AG10803 (cell line): ENCODE measurements around the gene SATL1.

Experiments used
- DNase-seq: peaks from one replicate; pipeline ENCODE4 v3.0.0; 2010; ENCODE audit warnings: low read depth
- H3K4me3 ChIP-seq: 2 replicates; pipeline ENCODE4 v1.5.1; 2011; ENCODE audit warnings: mild to moderate bottlenecking, low read length, control low read depth
- CTCF ChIP-seq: conservative IDR thresholded peaks from 2 replicates; pipeline ENCODE4 v1.5.1; 2011; ENCODE audit warnings: mild to moderate bottlenecking, low read length, control low read depth, inconsistent platforms

The SATL1 gene

GRCh38 chrX:85221361-85221760 is 22.2 kb downstream of the SATL1 start:
- TF ChIP-seq CTCF: no peak
- no peak overlapping the region for H3K4me3 ChIP-seq
- no peak for DNase-seq

GRCh38 chrX:85215946-85216345 is 27.6 kb downstream of the SATL1 start:
- no peak for DNase-seq
- TF ChIP-seq CTCF: no peak

GRCh38 chrX:85213792-85214530 is 29.6 kb downstream of the SATL1 start:
- TF ChIP-seq CTCF: no peak
- no peak overlapping the region for H3K4me3 ChIP-seq
- DNase-seq: no peak

More at GRCh38 chrX:85215946-85216345, 27.6 kb downstream of the SATL1 start:
- H3K4me3 ChIP-seq: no peak overlapping the region

- TF ChIP-seq CTCF: no peak
- no peak overlapping the region for H3K4me3 ChIP-seq
These were observed 40.1 kb downstream of the SATL1 start for GRCh38 chrX:85203461-85203970.

GRCh38 chrX:85196319-85196718 is 47.3 kb downstream of the SATL1 start:
- TF ChIP-seq CTCF: no peak
- DNase-seq: no peak
- H3K4me3 ChIP-seq: no peak overlapping the region

More at GRCh38 chrX:85203461-85203970, 40.1 kb downstream of the SATL1 start:
- DNase-seq: no peak

GRCh38 chrX:85159644-85160043 is 83.9 kb downstream of the SATL1 start:
- no peak for TF ChIP-seq CTCF
- H3K4me3 ChIP-seq: no peak overlapping the region
- DNase-seq: no peak

GRCh38 chrX:85140964-85141363 is 102.6 kb downstream of the SATL1 start:
- no peak for DNase-seq
- H3K4me3 ChIP-seq: no peak overlapping the region
- no peak for TF ChIP-seq CTCF
